Body of pancreas (tissue), 4 donors: ENCODE data around the gene WDR27. TPM values are rescaled to one million over a fixed set of nuclear protein-coding genes. Genes with fewer than 3 reads are reported as not detected.

Experiments
- ATAC-seq: fragments of 150-250 bp; one replicate; pipeline ENCODE4 v1.9.1; 2016
- DNase-seq, 4 donors: peaks; one replicate each; pipeline ENCODE4 v3.0.0-alpha.2; 2019
- H3K27ac ChIP-seq, 4 donors: fragments of 200-600 bp; sonication (generic); 1 replicate in 3 of 4; 2 replicates in 1 of 4; pipeline versions ENCODE4 v1.5.1 to v1.6.1; 2016 to 2019; ENCODE audit warnings: mild to moderate bottlenecking in 1 of 4, mixed read lengths in 1 of 4, moderate library complexity in 1 of 4
- H3K27me3 ChIP-seq, 2 donors: fragments of 200-600 bp; sonication (generic); one replicate each; pipeline ENCODE4 v1.6.0; 2016; ENCODE audit warnings: mild to moderate bottlenecking in 1 of 2
- H3K36me3 ChIP-seq, 2 donors: fragments of 200-600 bp; sonication (generic); replicated peaks in 1 of 2; 2 replicates each; pipeline ENCODE4 v1.5.1; 2016; ENCODE audit warnings: low read depth in 2 of 2; ENCODE audit not compliant: insufficient read depth in 1 of 2
- H3K4me1 ChIP-seq: fragments of 200-600 bp; sonication (generic); one replicate; pipeline ENCODE4 v1.6.0; 2016
- H3K4me3 ChIP-seq, 2 donors: fragments of 200-600 bp; sonication (generic); 1 replicate in 1 of 2; 2 replicates in 1 of 2; pipeline ENCODE4 v1.5.1; 2016 to 2019
- H3K9me3 ChIP-seq, 3 donors: fragments of 200-600 bp; sonication (generic); 1 replicate in 2 of 3; 2 replicates in 1 of 3; pipeline ENCODE4 v1.5.1; 2016
- CTCF ChIP-seq, 7 experiments: fragments of 450-650 bp in 4 of 7; fragments of 200-600 bp in 3 of 7; sonication (generic) in 3 of 7; IDR thresholded peaks; one replicate each; pipeline ENCODE4 v1.5.1; 2016 to 2019; ENCODE audit warnings: antibody characterized with exemption in 7 of 7
- POLR2A ChIP-seq, 3 donors: fragments of 450-650 bp; IDR thresholded peaks; one replicate each; pipeline ENCODE4 v1.6.1; 2016; ENCODE audit warnings: antibody characterized with exemption in 3 of 3, mild to moderate bottlenecking in 2 of 3
- WGBS, 2 donors: methylation state at CpG; one replicate each; pipeline ENCODE4 v1.1.5; 2017; 5-methylcytosine and 5-hydroxymethylcytosine counted together
- intact Hi-C: fragments of 100-400 bp; cut with DNase I; formaldehyde crosslinking; loops from one replicate; pipeline ENCODE4 v1.15.1; 2023
- total RNA-seq, 2 donors: library from RNA; depleted of rRNA; stranded (reverse); fragments of >200 nt; gene quantifications; one replicate each; pipeline ENCODE4 v1.1.0, GENCODE V29; 2016

Gene WDR27
- total RNA-seq, 2 donors from 2014 or later = 38.2 to 38.7 TPM

- 94 to 95% methylated on average over 21 to 28 of the region's 28 CpGs for WGBS, 2 donors
- Histone ChIP-seq H3K4me3 (no peak overlapping the region), H3K4me1 (no peaks in the 10 kb centered on the region), H3K27ac (no peak overlapping the region), H3K9me3 (no peaks in the 10 kb centered on the region), H3K27me3 (no peaks in the 10 kb centered on the region), H3K36me3 (peaks cover 0 to 2% of the 10 kb centered on the region in 2 donors)
- DNase-seq (no peak), ATAC-seq (no peak)
- intact Hi-C loops = no loop called here
- TF ChIP-seq POLR2A (IDR thresholded peaks at IDR 0.05) (no peak), CTCF (IDR thresholded peaks at IDR 0.05) (no peak)
Observed at GRCh38 chr6:169641461-169642085, 60.3 kb downstream of the WDR27 start.

DNA sequence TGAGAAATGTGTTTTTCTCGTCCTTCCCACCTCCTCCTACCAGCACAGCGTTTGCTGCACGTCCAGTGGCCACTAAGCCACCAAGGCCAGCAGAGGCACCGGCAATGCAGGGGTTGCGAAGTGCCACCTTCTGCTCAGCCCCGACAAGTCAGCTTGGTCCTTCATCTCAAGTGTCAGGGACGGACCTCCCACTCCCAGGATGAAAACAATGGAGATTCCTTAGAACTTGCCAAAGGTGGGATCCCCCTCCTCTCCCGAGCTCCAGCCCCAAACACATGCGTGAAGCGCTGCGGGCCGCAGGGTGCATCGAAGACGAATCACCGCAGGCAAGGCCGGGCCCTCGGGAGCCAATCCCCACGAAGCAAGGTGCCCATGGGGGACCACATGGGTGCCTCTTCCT lies 60.8 kb downstream of the WDR27 start:
- H3K36me3 ChIP-seq = peaks cover 0 to 2% of the 10 kb centered on the region in 2 donors
- intact Hi-C loops = no loop called here
- ATAC-seq (no peak), DNase-seq (no peak)
- no peaks in the 10 kb centered on the region for H3K9me3 ChIP-seq
- H3K27me3 ChIP-seq = no peaks in the 10 kb centered on the region
- H3K4me1 ChIP-seq = no peaks in the 10 kb centered on the region
- no peak overlapping the region for H3K4me3 ChIP-seq
- no peak overlapping the region for H3K27ac ChIP-seq
- TF ChIP-seq CTCF (IDR thresholded peaks at IDR 0.05) (no peak), POLR2A (IDR thresholded peaks at IDR 0.05) (no peak)
- WGBS, 2 donors = 87 to 90% methylated on average over 12 to 18 of the region's 18 CpGs

DNA sequence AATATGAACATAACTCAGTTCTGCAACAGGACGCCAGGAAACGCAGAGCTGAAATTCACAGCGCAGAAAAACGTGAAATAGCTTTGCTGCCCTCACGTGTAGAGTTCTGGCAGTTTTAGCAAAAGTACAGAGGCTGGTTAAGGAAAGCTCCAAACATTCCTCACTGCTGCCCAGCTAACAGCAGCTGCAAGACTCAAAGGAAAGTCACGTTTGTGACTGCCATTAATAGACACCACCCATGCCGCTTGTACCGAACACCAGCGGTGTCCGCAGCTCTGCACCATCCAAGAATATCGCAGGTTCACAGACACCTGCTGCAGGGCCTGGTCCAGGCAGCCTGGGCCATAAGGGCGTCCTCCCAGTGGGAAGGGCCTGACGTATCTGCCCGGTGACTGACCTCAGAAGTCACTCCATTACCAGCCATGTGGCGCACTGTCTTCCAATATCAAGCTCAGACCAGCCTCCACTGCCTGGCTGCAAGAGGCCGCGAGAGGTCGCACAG lies 61.4 kb downstream of the WDR27 start:
- Histone ChIP-seq H3K9me3 (no peaks in the 10 kb centered on the region), H3K27ac (no peak overlapping the region), H3K4me1 (no peaks in the 10 kb centered on the region), H3K4me3 (no peak overlapping the region), H3K36me3 (peaks cover 0 to 2% of the 10 kb centered on the region in 2 donors), H3K27me3 (no peaks in the 10 kb centered on the region)
- DNase-seq (no peak), ATAC-seq (no peak)
- intact Hi-C loops = no loop called here
- WGBS, 2 donors = 85 to 90% methylated on average over 14 to 18 of the region's 18 CpGs
- TF ChIP-seq CTCF (IDR thresholded peaks at IDR 0.05) = no peak

DNA sequence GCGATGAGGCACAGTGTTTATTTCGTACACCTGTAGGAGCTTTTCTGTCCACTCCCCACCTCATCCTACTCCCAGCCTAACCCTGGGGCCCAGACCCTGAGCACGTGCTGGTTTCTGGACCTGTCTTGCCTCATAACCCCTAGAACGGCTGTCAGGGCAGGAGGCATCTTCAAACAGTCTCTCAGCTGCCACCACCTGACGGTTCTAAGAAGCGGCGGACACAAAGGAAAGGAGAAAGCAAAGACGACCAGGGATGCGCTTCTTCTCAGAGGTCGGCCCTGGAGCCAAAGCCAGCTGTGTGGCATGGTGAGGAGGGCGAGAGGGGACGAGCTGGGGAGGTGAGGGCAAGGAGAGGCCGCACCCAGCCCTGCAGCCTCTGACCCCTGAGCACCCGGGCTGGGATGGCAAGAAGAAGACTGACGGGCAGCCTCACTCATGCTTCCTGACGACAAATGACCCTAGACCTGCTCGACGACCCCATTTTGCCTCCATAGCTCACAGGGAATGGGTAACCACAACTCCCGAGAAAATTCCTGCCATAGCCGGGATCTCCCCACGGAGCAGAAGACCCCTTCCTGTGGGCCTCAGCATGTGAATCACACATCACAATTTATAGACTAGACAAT lies 62.1 kb downstream of the WDR27 start:
- no peak overlapping the region for H3K4me3 ChIP-seq
- intact Hi-C loops = no loop called here
- no peaks in the 10 kb centered on the region for H3K27me3 ChIP-seq
- ATAC-seq = no peak
- H3K36me3 ChIP-seq = peaks cover 0 to 2% of the 10 kb centered on the region in 2 donors
- WGBS, 2 donors = 75 to 80% methylated on average over 16 to 21 of the region's 21 CpGs
- no peak for DNase-seq
- TF ChIP-seq POLR2A (IDR thresholded peaks at IDR 0.05) = no peak
- no peak for TF ChIP-seq CTCF (IDR thresholded peaks at IDR 0.05)
- H3K9me3 ChIP-seq = no peaks in the 10 kb centered on the region
- H3K27ac ChIP-seq = no peak overlapping the region
- no peaks in the 10 kb centered on the region for H3K4me1 ChIP-seq

GRCh38 chr6:169638915-169639314 lies 62.9 kb downstream of the WDR27 start:
- H3K9me3 ChIP-seq = no peaks in the 10 kb centered on the region
- peaks cover 0 to 2% of the 10 kb centered on the region in 2 donors for H3K36me3 ChIP-seq
- 91 to 94% methylated on average over 19 of the region's 19 CpGs for WGBS, 2 donors
- DNase-seq (no peak), ATAC-seq (no peak)
- H3K4me3 ChIP-seq = no peak overlapping the region
- no peak overlapping the region for H3K27ac ChIP-seq
- no peaks in the 10 kb centered on the region for H3K27me3 ChIP-seq
- H3K4me1 ChIP-seq = no peaks in the 10 kb centered on the region
- intact Hi-C loops = no loop called here
- TF ChIP-seq CTCF (IDR thresholded peaks at IDR 0.05) (no peak), POLR2A (IDR thresholded peaks at IDR 0.05) (no peak)
